Measurements from ENCODE around the gene GMFB.
"Not testable (repeated sequence)": the region's sequence is repeated elsewhere in the genome, so short reads cannot be mapped to it uniquely, and the experiment has no call there.

Gene GMFB

DNA sequence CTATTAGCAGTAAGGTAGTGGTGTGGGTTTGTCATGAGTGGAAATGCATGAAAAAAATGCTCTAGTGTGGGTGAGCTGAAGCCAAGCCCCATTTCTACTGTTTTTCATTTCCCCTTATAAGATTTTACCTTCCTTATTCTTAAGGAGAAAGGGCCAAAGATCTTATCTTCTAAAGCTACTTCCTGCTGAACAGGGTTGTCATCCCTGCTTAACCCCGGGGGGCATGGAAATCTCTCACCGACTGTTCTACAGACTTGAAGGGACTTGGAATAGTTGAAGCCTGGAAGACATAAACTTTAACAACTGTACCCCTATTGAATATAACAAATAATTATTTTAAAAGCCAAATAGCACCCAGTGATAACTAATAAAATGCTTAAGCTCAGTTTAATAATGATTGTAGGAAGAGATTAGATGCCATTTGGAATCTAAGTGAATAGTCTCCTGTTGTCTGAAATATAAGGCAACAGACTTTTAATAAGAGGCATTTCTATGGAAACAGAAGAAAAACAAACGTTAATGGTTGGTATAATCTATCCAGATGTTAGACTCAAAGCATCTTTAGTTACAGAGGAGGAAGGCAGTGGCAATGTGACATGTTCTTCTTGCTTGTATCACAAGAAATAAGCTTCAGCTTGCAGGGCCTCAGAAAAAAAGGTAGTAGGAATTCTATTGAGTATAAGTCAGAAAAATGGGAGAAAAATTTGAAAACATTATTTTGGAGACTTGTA lies 1.8 kb upstream of the GMFB start:
- DNase-seq = no peak

DNA sequence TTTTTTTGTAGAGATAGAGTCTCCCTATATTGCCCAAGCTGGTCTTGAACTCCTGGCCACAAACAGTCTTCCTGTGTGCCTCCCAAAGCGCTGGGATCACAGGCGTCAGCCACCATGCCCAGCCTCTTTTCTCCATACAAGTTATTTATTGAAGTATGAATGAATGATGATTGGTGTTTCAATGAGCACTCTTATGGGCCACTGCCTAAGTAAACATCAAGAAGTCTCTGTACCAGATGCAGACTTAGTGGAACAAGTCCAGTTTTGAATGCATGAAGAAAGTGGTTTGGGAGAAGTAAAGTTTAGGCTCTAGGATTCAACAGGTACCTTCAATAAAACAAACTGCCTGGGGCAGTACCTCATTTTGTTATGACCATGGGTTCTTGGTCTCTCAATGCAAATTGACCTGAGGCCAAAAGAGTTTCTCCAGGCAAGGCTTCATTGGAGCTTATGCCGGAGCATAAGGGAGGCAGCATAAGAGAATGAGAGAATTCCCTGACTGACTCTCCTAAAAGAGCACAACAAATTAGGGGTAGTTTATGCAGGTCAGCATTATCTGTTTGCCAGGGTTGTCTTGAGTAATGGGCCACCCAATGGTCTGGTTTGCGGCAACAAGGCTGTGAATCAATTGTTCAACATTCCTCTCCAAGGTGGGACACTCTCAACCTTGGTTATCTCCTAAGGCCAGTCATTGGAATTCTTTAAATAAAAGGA lies 1.1 kb upstream of the GMFB start:
- no peak for DNase-seq

DNA sequence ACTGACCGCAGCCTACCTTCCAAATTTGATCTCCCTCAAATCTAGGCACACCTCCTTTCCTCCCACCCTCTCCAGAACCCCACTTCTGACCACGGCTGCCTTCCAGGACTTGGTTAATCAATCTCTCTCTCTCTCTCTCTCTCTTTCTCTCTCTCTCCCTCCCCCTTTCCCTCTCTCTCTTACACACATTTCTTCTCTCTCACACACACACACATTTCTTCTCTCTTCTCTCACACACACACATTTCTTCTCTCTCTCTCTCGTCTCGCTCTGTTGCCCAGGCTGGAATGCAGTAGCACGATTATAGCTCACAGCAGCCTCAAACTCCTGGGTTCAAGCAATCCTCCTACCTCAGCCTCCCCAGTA lies 521 bp upstream of the GMFB start:
- no peak for DNase-seq

- DNase-seq = no peak
These were observed 498 bp downstream of the GMFB start for GRCh38 chr14:54488318-54488645.

GRCh38 chr14:54487771-54488170 lies 1.0 kb downstream of the GMFB start:
- DNase-seq = no peak

DNA sequence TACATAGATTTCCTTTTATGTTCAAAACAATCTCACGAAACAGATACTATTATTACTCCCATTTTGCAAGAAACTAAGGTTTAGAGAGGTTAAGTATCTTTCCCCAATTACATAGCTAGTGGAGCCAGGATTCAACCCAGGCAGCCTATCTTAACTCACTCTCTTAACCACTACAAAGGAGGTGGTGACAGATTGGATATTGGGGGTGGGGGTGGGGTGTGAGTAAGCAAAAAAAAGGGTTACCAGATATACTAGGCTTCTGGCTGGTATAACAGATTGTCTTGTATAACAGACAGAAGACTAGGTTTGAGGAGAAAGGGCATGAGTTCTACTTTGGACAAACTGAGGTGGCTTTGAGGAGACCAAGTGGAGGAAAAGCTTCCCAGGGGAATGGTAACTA lies 2.1 kb downstream of the GMFB start:
- DNase-seq = no peak

- no peak for DNase-seq
These were observed 4.9 kb downstream of the GMFB start for GRCh38 chr14:54483846-54484245.

DNA sequence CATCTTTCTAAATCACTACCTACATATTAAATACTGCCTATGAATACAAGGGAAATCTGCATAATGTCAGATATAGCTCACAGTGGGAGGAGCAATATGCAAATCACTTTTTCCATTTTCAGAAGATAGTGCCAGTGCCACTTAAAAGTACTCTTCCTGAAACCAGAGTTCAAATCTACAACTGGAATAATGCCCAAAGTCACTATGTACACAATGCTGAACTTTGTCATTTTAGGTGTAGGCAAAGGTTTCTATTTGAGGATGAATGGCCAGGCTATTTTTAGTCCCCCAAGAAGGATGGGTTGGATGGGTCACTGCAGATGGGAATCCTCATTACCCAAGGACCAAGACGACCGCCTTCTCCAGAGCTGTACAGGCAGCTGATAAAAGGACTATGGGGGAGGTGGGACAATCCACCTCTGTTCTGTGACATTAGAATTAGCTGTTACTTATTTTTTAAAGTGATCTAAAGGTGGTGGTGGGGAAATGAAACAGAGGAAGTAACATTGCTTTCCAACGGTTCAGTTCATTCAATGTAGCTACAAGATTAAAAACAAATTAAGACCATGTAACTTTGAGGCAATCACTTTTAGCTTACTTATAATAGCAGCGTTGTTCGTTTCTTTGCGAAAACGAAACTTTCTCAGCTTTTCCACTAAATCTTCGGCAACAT lies 5.6 kb downstream of the GMFB start:
- DNase-seq = no peak

- DNase-seq = no peak
These were observed 7.1 kb downstream of the GMFB start for GRCh38 chr14:54481695-54482094.

DNA sequence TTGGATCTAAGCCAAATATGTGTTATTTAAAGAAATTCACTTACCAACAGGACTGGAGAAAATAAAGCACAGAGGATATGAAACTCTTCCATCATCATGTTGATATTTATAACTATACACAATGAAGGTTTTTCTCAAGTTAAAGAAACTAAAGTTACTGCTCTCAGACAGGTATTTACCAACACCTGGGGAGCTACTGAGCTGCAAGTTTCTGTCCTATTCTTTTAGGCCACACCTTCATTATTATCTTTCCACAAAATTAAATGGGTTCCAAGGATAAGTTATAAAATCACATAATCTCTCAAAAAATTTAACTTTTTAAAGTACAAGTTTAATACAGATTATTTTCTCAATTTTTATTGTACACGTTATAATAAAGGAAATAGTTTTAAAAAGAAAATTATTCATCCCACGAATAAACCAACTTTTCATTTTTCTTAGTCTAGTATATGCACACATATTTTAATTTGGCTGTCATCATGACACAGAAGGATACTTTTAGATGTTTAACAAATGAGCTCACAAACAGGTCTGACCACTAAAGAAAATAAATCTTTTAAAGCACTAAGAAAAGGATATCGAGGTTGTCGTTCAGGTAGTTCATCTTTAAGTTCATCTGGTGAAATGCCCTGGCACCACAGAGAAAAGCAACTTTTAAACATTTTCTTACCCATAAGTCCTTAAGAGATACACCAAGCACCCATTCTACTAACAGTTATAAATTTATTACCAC lies 7.8 kb downstream of the GMFB start:
- DNase-seq = no peak

GRCh38 chr14:54478636-54479215 lies 10.1 kb downstream of the GMFB start:
- no peak for DNase-seq

GRCh38 chr14:54475911-54476310 lies 12.9 kb downstream of the GMFB start:
- no peak for DNase-seq

- no peak for DNase-seq
These were observed 13.4 kb downstream of the GMFB start for GRCh38 chr14:54475187-54475899.

GRCh38 chr14:54474232-54474793 lies 14.5 kb downstream of the GMFB start:
- no peak for DNase-seq

DNA sequence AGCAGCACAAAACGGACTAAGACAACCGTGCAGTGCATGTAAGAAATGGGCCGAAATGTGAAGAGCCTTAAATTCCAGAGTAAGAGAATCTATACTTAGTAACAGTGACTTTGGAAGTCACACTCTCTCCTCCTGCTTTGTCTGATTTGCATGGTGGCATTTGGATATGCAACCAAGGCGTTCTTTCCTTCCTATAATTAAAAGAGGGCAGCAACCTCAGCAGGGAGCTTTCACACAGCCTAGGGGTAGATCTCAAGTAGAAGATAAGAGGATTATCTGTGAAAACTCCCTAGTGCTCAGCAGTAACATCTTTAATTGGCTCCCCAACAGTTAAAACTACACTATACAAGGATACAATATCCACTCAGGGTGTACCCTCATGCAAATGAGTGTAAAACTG lies 16.5 kb downstream of the GMFB start:
- DNase-seq = no peak

GRCh38 chr14:54471641-54472040 lies 17.1 kb downstream of the GMFB start:
- no peak for DNase-seq

GRCh38 chr14:54470701-54471100 lies 18.1 kb downstream of the GMFB start:
- DNase-seq = no peak

GRCh38 chr14:54467280-54467679 lies 21.5 kb downstream of the GMFB start:
- DNase-seq = no peak

GRCh38 chr14:54465654-54466053 lies 23.1 kb downstream of the GMFB start:
- DNase-seq = no peak

- DNase-seq = no peak
These were observed 26.7 kb downstream of the GMFB start for GRCh38 chr14:54462048-54462447.

DNA sequence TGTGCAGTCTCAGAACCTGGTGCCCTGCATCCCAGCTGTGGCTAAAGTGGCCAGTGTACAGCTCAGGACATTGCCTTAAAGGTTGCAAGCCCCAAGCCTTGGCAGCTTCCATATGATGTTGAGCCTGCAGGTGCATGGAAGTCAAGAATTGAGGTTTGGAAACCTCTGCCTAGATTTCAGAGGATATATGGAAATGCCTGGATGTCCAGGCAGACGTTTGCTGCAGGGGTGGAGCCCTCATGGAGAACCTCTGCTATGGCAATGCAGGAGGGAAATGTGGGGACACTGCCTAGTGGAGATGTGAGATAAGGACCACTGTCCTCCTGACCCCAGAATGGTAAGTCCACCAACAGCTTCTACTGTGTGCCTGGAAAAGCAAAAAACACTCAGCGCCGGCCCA lies 29.7 kb downstream of the GMFB start:
- no peak for DNase-seq

GRCh38 chr14:54458536-54458935 lies 30.2 kb downstream of the GMFB start:
- not testable (repeated sequence) for DNase-seq

Data from activated gamma-delta T cell treated with Interleukin-2 at 50 U/mL for 16 hours (primary cell).